NCI-H748 treated with DMSO at 0.1 percent for 48 hours (cell line): Measurements from ENCODE around the gene KANSL1L.

Experiments
- DNase-seq: peaks from one replicate; lab custom pipeline; 2025; lab: John Stamatoyannopoulos, UW

The KANSL1L gene

DNA sequence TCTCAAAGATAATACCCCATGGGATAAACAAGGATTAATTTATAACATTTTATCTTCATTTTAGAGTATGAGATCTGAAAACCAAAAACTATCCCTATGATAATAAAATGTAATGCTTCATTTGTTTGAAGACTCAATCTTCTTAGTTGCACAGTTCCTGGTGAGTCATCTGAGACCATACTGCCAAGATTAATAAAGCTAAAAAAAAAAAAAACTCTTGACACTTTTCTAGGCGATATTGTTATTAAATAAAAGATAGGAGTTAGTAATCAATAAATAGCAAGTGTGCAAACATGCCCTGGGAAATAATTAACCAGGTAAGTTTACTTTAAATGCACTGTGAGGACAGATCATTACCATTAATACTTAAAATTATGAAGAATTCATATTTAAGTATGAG is 84.9 kb downstream of the KANSL1L start:
- DNase-seq: no peak

DNA sequence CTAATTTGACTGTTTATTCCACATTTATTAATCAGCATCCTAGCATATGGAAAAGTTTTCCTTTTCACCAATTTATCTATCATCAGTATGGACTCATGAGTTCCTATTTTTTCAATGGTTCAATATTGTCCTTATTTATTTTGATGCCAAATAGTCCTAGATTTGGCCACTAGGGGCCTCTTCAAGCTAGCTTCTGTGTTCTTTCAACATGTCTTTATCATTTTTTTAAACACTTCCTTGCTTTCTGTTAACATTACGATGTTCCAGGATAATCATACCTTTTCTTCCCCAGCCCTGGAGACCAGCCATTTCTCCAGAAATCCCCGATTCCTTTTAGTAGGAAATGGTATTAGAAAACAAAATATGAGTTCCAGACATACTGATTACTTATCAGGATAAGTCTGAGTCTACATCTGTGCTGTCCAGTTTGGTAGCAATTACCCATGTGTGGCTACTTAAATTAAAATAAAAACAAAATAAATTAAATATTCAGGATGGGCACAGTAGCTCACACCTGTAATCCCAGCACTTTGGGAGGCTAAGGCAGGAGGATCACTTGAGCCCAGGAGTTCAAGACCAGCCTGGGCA is 98.2 kb downstream of the KANSL1L start:
- DNase-seq: peak; percentile 28

DNA sequence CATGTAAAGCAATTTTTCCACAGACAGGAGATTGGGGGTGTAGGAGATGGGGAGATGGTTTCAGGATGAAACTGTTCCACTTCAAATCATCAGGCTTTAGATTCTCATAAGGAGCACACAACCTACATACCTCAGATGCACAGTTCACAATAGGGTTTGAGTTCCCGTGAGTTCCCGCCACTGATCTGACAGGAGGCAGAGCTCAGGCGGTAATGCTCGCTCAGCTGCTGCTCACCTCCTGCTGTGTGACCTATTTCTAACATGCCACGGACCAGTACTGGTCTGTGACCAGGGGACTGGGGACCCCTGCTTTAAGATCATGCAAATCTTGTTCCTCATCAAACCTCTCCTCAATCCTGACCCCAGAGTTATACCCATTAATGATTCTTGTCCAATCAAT is 98.7 kb downstream of the KANSL1L start:
- no peak for DNase-seq

DNA sequence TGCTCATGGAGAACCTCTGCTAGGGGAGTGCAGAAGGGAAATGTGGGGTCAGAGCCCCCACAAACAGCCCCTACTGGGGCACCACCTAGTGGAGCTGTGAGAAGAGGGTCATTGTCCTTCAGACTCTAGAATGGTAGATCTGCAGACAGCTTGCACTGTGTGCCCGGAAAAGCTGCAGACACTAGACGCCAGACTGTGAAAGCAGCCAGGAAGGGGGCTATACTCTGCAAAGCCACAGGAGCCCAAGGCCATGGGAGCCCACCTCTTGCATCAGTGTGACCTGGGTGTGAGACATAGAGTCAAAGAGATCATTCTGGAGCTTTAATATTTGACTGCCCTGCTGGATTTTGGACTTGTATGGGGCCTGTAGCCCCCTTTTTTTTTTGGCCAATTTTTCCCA is 107.9 kb downstream of the KANSL1L start:
- no peak for DNase-seq

DNA sequence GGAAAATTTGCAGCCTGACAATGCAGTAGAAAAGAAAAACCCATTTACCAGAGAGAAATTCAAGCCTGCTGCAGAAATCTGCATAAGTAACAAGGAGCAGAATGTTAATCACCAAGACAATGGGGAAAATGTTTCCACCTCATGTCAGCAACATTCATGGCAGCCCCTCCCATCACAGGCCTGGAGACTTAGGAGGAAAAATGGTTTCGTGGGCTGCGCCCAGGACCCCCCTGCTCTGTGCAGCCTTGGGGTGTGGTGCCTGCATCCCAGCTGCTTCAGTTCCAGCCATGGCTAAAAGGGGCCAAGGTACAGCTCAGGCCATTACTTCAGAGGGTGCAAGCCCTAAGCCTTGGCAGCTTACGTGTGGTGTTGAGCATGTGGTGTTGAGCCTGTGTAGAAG is 115.4 kb downstream of the KANSL1L start:
- DNase-seq: no peak

DNA sequence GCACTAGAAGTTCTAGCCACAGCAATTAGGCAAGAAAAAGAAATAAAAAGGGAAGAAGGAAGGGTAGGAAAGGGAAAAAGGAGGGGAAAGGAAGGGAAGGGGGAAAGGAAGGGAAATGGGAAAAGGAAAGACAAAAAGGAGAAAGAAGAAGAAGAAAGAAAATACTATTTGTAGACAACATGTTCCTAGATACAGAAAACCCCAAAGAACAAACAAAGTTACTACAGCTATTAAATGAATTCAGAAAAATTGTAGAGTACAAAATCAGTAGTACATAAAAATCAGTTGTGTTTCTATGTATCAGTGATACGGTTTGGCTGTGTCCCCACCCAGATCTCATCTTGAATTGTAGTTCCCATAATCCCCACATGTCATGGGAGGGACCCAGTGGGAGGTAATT is 116.5 kb downstream of the KANSL1L start:
- no peak for DNase-seq

DNA sequence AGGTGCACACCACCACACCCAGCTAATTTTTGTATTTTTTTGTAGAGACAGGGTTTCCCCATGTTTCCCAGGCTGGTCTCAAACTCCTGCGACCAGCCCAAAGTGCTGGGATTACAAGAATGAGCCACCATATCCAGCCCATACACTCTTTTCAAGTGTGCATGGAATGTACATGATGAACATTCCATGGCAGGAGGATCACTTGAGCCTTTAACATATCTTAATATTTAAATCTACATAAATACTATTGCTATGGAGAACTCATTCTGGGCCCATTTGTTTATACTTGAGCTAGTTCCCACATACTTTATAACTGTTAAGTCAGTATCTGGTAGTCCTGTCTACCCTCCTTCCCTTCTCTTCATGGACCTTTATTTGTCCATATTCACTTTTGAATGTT is 120.3 kb downstream of the KANSL1L start:
- no peak for DNase-seq

DNA sequence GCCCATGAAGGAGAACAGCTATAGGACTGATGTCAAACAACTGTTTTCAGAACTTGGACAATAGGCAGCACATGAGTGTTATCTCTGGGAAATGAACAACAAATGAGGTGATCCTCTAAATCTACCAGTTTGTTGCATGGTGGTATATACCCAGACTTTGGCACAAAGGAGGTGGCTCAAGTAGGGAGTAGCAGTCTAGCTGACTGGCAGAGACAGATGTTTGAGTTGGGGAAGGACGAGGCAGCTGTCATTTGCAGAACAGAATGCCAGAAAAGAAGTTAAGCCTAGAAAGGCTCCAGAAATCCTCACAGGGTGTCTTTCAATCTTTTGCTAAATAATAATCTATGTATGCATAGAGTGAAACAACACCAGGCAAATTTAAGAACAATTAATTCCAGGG is 121.4 kb downstream of the KANSL1L start:
- no peak for DNase-seq

DNA sequence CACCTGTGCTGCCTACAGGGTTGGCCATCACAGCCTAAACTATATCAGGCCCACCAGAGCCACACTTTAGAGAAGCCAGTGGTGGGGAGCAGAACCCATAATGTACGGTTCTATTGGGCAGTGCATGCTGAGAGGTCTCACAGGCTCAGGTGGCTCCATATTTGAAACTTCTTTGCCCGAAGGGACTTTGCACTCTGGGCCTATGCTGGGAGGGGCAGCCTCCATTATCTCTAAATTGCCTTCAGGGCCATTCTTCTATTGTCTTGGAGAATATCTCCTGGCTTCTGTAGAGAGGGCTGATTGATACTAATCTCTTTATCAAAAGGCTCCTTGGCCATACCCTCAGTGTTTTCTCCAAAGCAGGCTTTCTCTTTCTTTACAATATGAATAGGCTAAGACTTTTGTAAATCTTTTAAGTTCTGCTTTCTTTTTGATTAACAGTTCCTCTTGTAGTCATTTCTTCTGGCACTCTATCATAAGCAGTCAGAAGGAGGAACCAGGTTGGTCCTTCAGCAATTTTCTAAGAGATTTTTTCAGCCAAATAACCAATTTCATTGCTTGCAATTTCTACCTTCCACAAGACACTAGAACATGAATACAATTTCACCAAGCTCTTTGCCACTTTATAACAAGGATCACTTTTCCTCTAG is 124.2 kb downstream of the KANSL1L start:
- DNase-seq: no peak

DNA sequence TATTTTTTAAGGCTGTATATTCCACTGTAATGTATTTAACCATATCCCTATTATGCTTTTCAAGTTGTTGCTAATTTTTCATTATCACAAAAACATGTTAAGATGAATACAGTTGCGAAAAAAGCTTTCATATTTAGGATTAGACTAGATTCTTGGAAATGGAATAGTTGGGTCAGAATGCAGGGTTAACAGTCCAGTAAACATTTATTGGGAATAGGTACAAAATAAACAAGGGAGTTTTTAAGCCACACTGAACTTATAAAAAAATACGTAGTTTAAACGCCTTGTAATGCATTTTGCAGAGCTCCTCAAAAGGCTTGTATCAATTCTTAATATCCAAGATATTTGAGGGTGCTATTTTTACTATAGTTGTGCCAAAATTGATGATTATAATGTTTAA is 133.1 kb downstream of the KANSL1L start:
- DNase-seq: no peak

DNA sequence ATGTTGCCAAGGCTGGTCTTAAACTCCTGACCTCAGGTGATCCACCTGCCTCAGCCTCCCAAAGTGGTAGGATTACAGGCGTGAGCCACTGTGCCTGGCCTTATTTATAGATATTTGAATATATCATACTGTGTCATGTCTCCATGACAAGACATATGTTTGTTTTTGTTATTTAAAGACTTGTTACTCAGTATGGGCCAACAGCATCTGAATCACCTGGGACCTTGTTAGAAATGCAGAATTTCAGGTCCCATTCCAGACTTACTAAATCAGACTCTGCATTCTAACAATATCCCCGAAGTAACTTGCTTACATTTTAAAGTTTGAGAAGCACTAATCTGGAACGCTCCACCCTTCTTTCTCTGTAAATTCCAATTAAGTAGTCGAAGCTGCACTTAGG is 135.5 kb downstream of the KANSL1L start:
- no peak for DNase-seq

DNA sequence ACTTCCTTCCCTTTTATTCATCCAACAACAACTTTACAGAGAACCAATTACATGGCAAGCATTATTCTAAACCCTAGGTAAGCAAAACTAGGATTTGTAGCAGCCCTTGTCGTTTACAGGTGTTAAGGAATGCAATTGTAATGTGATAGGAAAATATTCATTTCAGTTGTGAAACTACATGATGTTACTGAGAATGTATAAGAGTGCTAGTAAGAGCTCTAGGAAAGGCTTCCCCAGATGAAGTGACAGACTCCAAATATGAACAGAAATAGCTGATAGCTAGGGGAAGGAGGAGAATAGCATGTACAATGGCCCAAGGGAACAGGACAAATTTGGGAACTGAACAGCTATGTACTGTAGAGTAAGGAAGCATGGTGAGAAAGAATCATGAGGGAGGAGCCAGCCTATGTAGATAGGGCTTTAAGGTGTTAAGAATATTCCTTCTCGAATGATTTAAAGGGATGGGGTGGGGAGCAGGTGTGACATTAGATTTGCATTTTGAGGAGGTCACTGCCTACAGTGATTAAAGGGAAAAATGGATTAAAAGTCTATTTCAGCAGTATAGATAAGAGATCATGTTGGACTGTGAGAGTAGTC is 137.0 kb downstream of the KANSL1L start:
- no peak for DNase-seq

DNA sequence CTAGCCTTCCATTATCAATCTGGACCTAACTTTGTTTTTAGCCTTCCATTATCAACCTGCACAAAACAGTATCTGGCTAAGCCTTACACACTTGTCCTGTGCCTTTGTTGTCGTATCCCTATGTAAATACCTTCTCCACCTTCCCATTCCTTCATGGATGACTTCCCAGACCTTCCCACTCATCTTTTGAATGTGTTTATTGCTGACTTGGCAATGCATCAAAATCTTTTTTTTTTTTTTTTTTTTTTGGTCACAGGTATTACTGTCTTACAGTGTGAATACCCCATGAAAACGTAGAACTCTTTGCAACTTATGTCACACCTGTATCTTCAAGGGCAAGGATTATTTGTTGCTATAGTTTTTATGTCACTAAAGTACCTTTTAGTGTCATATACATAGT is 143.0 kb downstream of the KANSL1L start:
- no peak for DNase-seq

DNA sequence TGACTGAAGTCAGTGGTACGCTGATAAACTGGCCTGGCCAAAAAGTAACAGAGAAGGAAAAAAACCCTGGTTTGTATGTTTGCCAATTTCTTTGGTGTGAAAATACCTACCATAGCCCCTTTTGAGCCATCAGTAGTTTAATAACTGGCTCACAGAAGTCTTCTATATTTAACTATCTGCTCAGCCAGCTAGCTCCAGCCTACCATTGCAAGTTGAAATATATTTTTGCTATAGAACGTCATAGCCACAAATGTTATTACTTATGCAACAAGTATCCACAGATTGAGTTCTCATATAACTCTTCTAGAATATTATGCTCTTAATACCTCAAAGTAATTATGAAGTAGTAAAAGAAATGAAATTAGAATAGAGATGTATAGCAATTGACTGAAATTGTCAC is 143.6 kb downstream of the KANSL1L start:
- DNase-seq: no peak

DNA sequence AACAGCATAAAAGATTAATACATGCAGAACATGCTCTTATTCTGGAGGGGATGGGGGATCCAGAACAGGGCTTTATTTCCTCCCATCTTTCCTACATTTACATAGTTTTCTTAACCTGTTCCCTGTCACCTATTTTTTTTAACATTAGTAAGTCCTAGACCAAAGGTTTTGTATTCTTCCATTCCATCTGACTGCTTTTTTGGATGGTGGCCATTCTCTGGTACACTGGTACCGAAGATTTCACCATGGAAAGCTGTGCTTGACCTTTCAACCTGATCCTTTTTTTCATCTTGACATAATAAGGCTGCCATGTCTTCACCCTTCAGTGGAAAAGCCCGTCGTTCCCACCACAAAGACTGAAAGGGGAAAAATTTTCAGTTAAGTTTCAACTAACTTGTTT is 148.4 kb downstream of the KANSL1L start:
- DNase-seq: no peak

DNA sequence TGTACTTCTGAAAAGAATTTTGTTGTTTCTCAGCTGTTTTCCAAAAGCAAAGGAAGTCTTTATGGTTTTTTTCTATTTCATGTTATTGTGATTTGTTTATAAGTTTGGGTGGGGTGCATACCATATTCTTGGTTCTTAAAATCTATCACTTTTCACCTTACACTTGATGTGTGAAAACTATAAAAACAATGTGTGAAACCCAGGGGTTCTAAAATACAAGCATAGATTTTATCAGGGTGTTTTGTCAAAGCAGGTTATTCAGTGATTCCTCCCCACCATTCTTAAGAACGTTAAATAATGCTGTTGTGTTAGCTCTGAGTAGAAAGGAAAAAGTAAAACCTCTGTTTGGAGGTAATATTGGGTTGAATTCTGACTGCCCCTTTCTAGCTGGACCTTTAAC is 151.1 kb downstream of the KANSL1L start:
- DNase-seq: no peak

DNA sequence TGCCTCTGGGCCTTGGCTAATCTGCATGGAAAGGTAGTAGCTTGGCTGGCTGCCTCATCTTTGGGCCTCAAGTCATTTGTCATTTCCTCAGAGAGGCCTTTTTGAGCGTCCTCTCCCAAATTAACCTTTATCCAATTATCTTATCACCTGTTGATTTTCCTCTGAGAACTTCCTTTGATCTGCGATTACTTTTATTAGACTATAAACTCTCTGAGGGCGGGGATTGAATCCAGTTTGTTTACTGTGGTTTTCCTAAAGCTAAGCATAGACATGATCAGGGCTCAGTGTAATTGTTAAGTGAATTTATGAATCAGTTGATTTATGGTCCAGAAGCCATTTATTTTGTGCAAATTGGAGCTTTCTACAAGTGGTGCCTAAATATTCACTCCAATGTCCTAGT is 161.3 kb downstream of the KANSL1L start:
- DNase-seq: no peak

DNA sequence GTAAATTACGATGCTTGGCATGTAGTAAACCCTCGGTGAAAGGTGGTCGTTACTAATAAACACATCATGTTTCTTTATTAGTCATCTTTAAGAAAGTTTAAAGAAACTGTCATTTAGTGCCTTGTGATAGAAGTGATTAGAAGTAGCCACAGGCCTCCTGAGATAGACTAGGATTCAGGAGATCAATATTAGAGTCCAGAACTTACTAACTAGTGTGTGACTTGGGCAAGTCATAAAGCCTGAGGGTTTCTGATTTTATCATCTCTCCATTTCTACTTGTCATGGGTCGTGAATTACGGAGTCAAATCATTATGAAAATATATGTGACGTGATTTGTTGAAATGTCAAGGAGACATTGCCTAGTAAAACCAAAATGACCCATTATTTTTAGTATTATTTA is 162.1 kb downstream of the KANSL1L start:
- DNase-seq: no peak

DNA sequence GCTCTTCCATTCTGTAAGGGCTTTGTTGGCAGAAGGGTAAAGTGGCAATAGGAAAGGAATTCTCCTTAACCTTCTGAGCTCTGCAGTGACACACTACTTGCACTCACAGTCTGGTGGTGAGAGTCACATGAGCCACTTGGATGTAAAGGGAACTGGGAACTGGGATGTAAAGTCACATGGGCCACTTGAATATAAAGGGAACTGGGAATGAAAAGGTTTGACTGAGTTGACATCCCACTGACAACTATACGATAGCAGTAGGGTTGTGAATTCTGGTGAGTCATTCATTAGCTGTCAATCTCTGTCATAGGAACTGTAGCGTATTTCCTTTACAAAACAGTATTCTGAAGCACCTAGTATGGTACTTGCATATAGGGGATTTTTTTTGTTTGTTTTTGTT is 163.3 kb downstream of the KANSL1L start:
- no peak for DNase-seq

DNA sequence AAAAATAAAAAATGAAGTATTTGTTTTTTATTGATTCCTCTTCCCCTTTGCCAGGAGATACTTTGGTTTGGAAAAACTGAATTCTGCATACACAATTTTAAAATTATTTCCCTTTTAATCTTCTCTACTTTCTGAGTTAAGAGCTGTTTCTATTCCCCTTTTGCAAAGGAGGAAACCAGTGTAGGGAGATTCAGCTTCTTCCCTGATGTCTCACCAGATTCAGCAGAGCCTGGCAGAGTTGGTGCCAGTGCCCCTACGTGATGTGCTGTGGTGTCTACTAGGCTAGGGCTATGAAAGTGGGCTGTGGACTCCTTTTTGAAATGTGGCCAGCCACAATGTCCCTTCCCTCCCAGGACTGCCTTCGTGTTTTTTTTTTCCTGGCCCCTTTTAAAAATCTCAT is 166.3 kb downstream of the KANSL1L start:
- no peak for DNase-seq

DNA sequence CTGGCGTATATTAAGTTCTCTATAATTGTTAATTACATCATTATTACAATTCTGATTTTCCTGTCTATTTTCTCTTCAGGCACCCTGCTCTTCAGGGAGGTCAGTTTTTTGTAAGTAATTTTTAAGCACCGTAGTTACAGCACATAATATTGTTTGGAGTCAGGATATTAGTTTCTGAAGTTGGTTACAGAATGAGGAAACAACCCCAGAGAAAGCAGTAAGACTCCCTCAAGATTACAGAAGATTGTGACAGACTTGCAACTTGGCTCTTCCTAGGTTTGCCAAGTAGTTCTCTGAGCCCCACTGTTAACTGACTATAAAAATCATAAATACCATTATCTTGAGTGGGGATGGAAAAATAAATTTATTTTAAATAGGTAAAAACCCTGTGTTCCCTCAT is 167.8 kb downstream of the KANSL1L start:
- no peak for DNase-seq

DNA sequence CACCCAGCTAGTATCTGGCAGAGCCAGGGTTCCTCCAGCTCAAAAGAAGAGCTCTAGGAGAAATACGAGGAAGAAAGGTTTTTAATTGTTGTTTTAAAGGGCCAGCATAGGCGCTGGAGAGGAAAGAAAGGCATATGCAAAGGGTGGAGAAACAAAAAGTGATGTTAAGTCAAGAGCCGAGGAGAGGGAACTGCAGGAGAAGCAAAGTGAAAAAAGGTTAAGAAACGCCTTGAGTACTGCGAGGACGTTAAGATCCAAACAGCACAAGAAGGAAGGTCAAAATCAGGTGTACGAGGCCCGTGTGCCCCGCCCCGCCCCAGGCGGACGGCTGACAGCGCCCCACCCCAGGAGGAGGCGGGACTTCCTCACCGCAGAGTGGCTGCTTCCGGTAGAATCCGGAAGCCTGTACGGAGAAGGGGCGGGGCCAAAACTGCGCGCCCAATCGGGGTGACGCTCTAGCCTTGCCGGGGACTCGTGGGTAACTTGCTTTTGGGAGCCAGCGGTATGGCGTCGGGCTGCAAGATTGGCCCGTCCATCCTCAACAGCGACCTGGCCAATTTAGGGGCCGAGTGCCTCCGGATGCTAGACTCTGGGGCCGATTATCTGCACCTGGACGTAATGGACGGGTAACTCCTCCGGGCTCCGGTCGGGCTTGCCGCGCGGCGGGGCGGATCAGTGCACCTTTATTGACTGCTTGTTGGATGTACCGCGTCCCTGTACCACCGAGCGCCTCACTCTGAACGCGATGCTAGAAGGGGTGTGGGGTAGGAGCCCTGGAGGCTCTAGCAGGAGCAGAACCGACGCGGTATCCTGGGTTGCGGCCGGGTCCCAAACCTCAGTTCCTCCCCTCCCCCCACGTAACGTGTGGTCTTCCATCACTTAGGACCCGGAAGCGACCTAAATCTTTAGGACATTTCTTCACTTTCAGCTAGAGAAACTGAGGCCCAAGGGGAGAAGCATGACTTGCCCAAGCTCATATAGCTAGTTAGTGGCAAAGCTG is 168.8 kb downstream of the KANSL1L start, which contains the start of gene RPE:
TSS of gene RPE (plus strand) at position 481 of the 1,000 bp plus-strand sequence. CDS start at position 505, 24 bp downstream.
- peak; percentile 92 for DNase-seq
